Activated CD8-positive, alpha-beta T cell treated with anti-CD3 and anti-CD28 coated beads for 36 hours (primary cell): ENCODE measurements around the gene COL20A1. TPM values are rescaled to one million over a fixed set of nuclear protein-coding genes. Genes with fewer than 3 reads are reported as not detected.

ENCODE experiments used
- ATAC-seq: fragments of 200-7000 bp; cut with Tn5 transposase; one replicate; pipeline ENCODE4 v1.10.0; 2021; ENCODE audit warnings: mild to moderate bottlenecking, moderate library complexity
- CTCF ChIA-PET: fragments of 350-600 bp; sonication (Branson Sonifier 250); formaldehyde crosslinking; loops from one replicate; lab custom pipeline; 2021; ENCODE audit warnings: antibody characterized with exemption; lab: Charles Lee
- POLR2A ChIA-PET: fragments of 350-600 bp; sonication (Branson Sonifier 250); formaldehyde crosslinking; loops from one replicate; lab custom pipeline; 2021; ENCODE audit warnings: antibody characterized with exemption; lab: Charles Lee
- DNase-seq: peaks from one replicate; pipeline ENCODE4 v3.0.0-alpha.2; 2020
- H3K27ac Mint-ChIP-seq: one replicate; pipeline ENCODE4 v1.8.0; 2021; ENCODE audit warnings: mild to moderate bottlenecking, mixed read lengths
- H3K27me3 Mint-ChIP-seq: one replicate; pipeline ENCODE4 v1.8.0; 2021; ENCODE audit warnings: mixed read lengths
- H3K36me3 Mint-ChIP-seq: one replicate; pipeline ENCODE4 v1.8.0; 2021; ENCODE audit warnings: low read depth, mixed read lengths
- H3K4me1 Mint-ChIP-seq: one replicate; pipeline ENCODE4 v1.8.0; 2021; ENCODE audit warnings: low read depth, mixed read lengths
- H3K4me3 Mint-ChIP-seq: one replicate; pipeline ENCODE4 v1.8.0; 2021; ENCODE audit warnings: mild to moderate bottlenecking, moderate library complexity, mixed read lengths
- H3K9me3 Mint-ChIP-seq: one replicate; pipeline ENCODE4 v1.8.0; 2021; ENCODE audit warnings: mixed read lengths
- CTCF ChIP-seq: fragments of 200-600 bp; IDR thresholded peaks from one replicate; pipeline ENCODE4 v1.8.0; 2022; ENCODE audit warnings: antibody characterized with exemption, mild to moderate bottlenecking
- intact Hi-C: fragments of 100-400 bp; cut with micrococcal nuclease; formaldehyde crosslinking; loops from one replicate; pipeline ENCODE4 v1.10.0; 2022
- total RNA-seq, 2 experiments: library from RNA; stranded (reverse); gene quantifications; one replicate each; pipeline ENCODE4 v1.2.3, GENCODE V29; 2021

The COL20A1 gene
- total RNA-seq, 2 experiments from 2014 or later = 0.04 TPM; not detected in 1

- no peak overlapping the region for H3K4me3 Mint-ChIP-seq
- CTCF ChIA-PET = interaction anchor here (4.1 kb wide), 1 partner anchor 74 kb away, joined by 42 read pairs; no protein-coding TSS in a partner anchor
- no peaks in the 10 kb centered on the region for H3K36me3 Mint-ChIP-seq
- no peak overlapping the region for H3K27ac Mint-ChIP-seq
- ATAC-seq (no peak), DNase-seq (no peak)
- H3K27me3 Mint-ChIP-seq = peaks cover 12% of the 10 kb centered on the region
- H3K4me1 Mint-ChIP-seq = no peaks in the 10 kb centered on the region
- intact Hi-C loops = loop anchor here (5.0 kb wide), 1 partner anchor 75 kb away; no protein-coding TSS in a partner anchor
- peaks cover 2% of the 10 kb centered on the region for H3K9me3 Mint-ChIP-seq
- POLR2A ChIA-PET = interaction anchor here (0.6 kb wide), 1 partner anchor 11 kb away, joined by 3 read pairs; no protein-coding TSS in a partner anchor
- no peak for TF ChIP-seq CTCF
Observed at GRCh38 chr20:63307538-63308217, 14.7 kb downstream of the COL20A1 start.

DNA sequence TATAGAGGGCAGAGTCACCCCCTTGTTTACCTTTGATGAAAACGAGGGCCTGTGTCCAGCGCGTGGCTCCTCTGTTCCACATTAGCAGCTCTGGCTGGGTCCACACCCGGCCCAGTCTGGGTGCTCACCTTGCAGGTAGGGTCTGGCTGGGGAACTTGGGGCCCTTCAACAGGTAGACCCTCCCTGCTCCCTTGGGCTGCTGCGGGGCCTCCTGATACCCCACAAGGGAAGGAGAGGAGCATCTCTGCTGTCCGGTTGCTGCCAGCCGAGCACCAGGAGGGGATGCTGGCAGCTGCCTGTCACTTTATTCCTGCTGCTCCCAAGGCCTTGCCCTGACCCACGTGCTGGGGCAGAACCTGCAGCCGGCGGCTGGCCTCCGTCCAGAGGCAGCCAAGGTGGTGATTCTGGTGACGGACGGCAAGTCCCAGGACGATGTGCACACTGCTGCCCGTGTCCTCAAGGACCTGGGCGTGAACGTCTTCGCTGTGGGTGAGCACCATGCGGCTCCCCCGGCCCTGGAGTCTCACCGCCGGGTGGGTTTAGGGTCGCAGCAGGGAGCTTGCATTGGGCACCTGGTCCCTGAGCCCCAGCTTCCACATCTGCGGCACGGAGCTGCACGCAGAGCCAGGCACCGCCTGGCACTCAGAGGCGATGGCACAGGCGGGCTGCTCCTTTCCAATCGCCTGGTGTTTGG is 15.4 kb downstream of the COL20A1 start:
- CTCF ChIA-PET = interaction anchor here (1.3 to 4.1 kb wide), 2 partner anchors 69 to 73 kb away, joined by 3 to 42 read pairs; no protein-coding TSS in a partner anchor
- Mint-ChIP-seq H3K9me3 (no peaks in the 10 kb centered on the region), H3K4me1 (no peaks in the 10 kb centered on the region), H3K27ac (no peak overlapping the region), H3K36me3 (no peaks in the 10 kb centered on the region), H3K4me3 (no peak overlapping the region), H3K27me3 (peaks cover 9% of the 10 kb centered on the region)
- TF ChIP-seq CTCF = no peak
- DNase-seq = no peak
- intact Hi-C loops = loop anchor here (5.0 kb wide), 1 partner anchor 74 kb away; no protein-coding TSS in a partner anchor
- no peak for ATAC-seq
- POLR2A ChIA-PET = no interaction called here

DNA sequence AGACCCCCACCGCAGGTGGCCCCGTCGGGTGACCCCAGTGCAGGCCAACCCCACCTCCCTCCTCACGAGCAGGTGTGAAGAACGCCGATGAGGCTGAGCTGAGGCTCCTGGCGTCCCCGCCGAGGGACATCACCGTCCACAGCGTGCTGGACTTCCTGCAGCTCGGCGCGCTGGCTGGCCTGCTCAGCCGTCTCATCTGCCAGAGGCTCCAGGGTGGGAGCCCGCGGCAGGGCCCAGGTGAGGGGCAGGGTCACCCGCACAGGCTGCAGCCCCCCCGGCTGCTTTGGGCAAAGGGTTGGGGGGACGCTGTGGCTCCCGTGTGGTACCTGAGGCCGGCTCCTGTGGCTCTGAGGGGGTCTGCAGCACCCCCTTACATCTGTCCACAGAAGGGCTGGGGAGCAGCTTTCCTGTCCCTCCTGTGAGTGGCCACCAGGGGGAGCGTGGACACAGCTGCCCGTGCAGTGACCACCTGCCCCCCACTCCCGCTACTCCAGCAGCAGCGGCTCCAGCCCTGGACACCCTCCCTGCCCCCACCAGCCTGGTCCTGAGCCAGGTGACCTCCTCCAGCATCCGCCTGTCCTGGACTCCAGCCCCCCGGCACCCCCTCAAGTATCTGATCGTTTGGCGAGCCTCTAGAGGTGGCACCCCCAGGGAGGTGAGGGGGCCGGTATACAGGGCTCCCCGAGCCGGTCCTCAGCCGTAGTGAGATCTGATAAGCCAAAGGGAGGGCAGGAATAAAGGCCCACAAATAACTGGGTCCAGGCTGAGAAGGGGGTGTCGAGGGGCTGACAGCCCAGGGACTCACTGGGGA is 16.5 kb downstream of the COL20A1 start:
- intact Hi-C loops = loop anchor here (5.0 kb wide), 1 partner anchor 73 kb away; no protein-coding TSS in a partner anchor
- DNase-seq = peak; percentile 44

GRCh38 chr20:63310265-63310991 is 17.4 kb downstream of the COL20A1 start:
- H3K36me3 Mint-ChIP-seq = no peaks in the 10 kb centered on the region
- intact Hi-C loops = no loop called here
- no peaks in the 10 kb centered on the region for H3K4me1 Mint-ChIP-seq
- TF ChIP-seq CTCF = no peak
- DNase-seq = no peak
- ATAC-seq = no peak
- H3K9me3 Mint-ChIP-seq = no peaks in the 10 kb centered on the region
- POLR2A ChIA-PET = no interaction called here
- no peak overlapping the region for H3K4me3 Mint-ChIP-seq
- no peak overlapping the region for H3K27ac Mint-ChIP-seq
- CTCF ChIA-PET = interaction anchor here (0.8 to 4.1 kb wide), 9 partner anchors 14 to 147 kb away, joined by 3 to 42 read pairs (median 4); no protein-coding TSS in a partner anchor
- H3K27me3 Mint-ChIP-seq = peaks cover 4% of the 10 kb centered on the region

More for the DNA sequence above, 16.5 kb downstream of the COL20A1 start:
- ChIA-PET POLR2A (no interaction called here), CTCF (interaction anchor here (0.8 to 4.1 kb wide), 10 partner anchors 13 to 148 kb away, joined by 3 to 42 read pairs (median 4); partner anchors contain the start of gene ARFGAP1)
- no peak overlapping the region for H3K27ac Mint-ChIP-seq
- H3K36me3 Mint-ChIP-seq = no peaks in the 10 kb centered on the region
- H3K4me1 Mint-ChIP-seq = no peaks in the 10 kb centered on the region
- peaks cover 9% of the 10 kb centered on the region for H3K27me3 Mint-ChIP-seq
- H3K4me3 Mint-ChIP-seq = no peak overlapping the region
- peak; percentile 74 for ATAC-seq
- H3K9me3 Mint-ChIP-seq = no peaks in the 10 kb centered on the region
- TF ChIP-seq CTCF = peak; percentile 84
